Neural cell (in vitro differentiated cells): ENCODE measurements around the gene TMEM192. TPM values are rescaled to one million over a fixed set of nuclear protein-coding genes. Genes with fewer than 3 reads are reported as not detected.

ENCODE experiments used
- H2AFZ ChIP-seq: fragments of 200-600, 300-800 bp; sonication (generic), shearing (Covaris generic); 2 replicates; pipeline ENCODE4 v1.6.0; 2014; ENCODE audit warnings: low read depth, mild to moderate bottlenecking, antibody characterized with exemption, low read length, moderate library complexity
- H3F3A ChIP-seq: fragments of 200-600 bp; shearing (Covaris generic); 2 replicates; pipeline ENCODE4 v1.6.1; 2016; ENCODE audit warnings: mild to moderate bottlenecking, moderate library complexity, mixed read lengths, antibody characterized with exemption, low read length; ENCODE audit not compliant: insufficient read depth, poor library complexity, severe bottlenecking
- H3K27ac ChIP-seq: fragments of 200-600, 300-800 bp; sonication (generic), shearing (Covaris generic); 2 replicates; pipeline ENCODE4 v1.5.1; 2014; ENCODE audit warnings: mild to moderate bottlenecking, low read length, moderate library complexity
- H3K27me3 ChIP-seq: fragments of 300-800, 200-600 bp; sonication (generic), shearing (Covaris generic); 2 replicates; pipeline ENCODE4 v1.6.0; 2014; ENCODE audit warnings: mild to moderate bottlenecking, low read depth, low read length, moderate library complexity; ENCODE audit not compliant: insufficient read depth
- H3K36me3 ChIP-seq: fragments of 300-800, 200-600 bp; sonication (generic), shearing (Covaris generic); 2 replicates; pipeline ENCODE4 v1.5.1; 2014; ENCODE audit warnings: mild to moderate bottlenecking, antibody characterized with exemption, low read length, moderate library complexity; ENCODE audit not compliant: insufficient read depth
- H3K4me2 ChIP-seq: fragments of 300-800, 200-600 bp; sonication (generic), shearing (Covaris generic); 2 replicates; pipeline ENCODE4 v1.6.0; 2014; ENCODE audit warnings: mild to moderate bottlenecking, low read length
- H3K4me3 ChIP-seq: fragments of 300-800, 200-600 bp; sonication (generic), shearing (Covaris generic); 2 replicates; pipeline ENCODE4 v1.5.1; 2014; ENCODE audit warnings: mild to moderate bottlenecking, low read length, moderate library complexity
- H3K79me2 ChIP-seq: fragments of 200-600 bp; shearing (Covaris generic); replicated peaks from 2 replicates; pipeline ENCODE4 v1.6.0; 2014; ENCODE audit warnings: mild to moderate bottlenecking, low read length, moderate library complexity; ENCODE audit not compliant: insufficient read depth
- H3K9ac ChIP-seq: fragments of 300-800, 200-600 bp; sonication (generic), shearing (Covaris generic); 2 replicates; pipeline ENCODE4 v1.6.1; 2016; ENCODE audit warnings: mild to moderate bottlenecking, low read length, mixed read lengths
- H3K9me2 ChIP-seq: fragments of 200-600 bp; shearing (Covaris generic); 2 replicates; pipeline ENCODE4 v1.6.1; 2016; ENCODE audit warnings: mild to moderate bottlenecking, low read length, mixed read lengths; ENCODE audit not compliant: insufficient read depth
- H3K9me3 ChIP-seq: fragments of 200-600, 300-800 bp; sonication (generic), shearing (Covaris generic); 2 replicates; pipeline ENCODE4 v1.6.1; 2016; ENCODE audit warnings: mild to moderate bottlenecking, mixed run types, low read length, moderate library complexity, mixed read lengths
- H4K20me1 ChIP-seq: fragments of 200-600 bp; shearing (Covaris generic); 2 replicates; pipeline ENCODE4 v1.6.1; 2016; ENCODE audit warnings: mild to moderate bottlenecking, mixed run types; ENCODE audit not compliant: insufficient read depth
- CTCF ChIP-seq: fragments of 450-650 bp; IDR thresholded peaks from 2 replicates; pipeline ENCODE4 v1.5.1; 2014; ENCODE audit warnings: antibody characterized with exemption, mild to moderate bottlenecking, moderate library complexity; ENCODE audit not compliant: poor library complexity, severe bottlenecking
- EP300 ChIP-seq: fragments of 450-650 bp; conservative IDR thresholded peaks from 2 replicates; pipeline ENCODE4 v1.6.1; 2014; ENCODE audit warnings: antibody characterized with exemption, mild to moderate bottlenecking, moderate library complexity; ENCODE audit not compliant: poor library complexity, severe bottlenecking
- EZH2 ChIP-seq: fragments of 200-600, 300-800 bp; shearing (Covaris generic), sonication (generic); IDR thresholded peaks from 2 replicates; pipeline ENCODE4 v1.6.1; 2014; ENCODE audit warnings: antibody characterized with exemption, low read length, borderline replicate concordance, mild to moderate bottlenecking; ENCODE audit not compliant: insufficient read depth, poor library complexity, severe bottlenecking
- MXI1 ChIP-seq: fragments of 450-650 bp; conservative IDR thresholded peaks from 2 replicates; pipeline ENCODE4 v1.6.1; 2014; ENCODE audit warnings: antibody characterized with exemption, mild to moderate bottlenecking; ENCODE audit not compliant: poor library complexity, severe bottlenecking
- POLR2AphosphoS5 ChIP-seq: IDR thresholded peaks from 2 replicates; pipeline ENCODE4 v1.6.1; 2012
- RAD21 ChIP-seq: fragments of 450-650 bp; conservative IDR thresholded peaks from 2 replicates; pipeline ENCODE4 v1.6.1; 2014; ENCODE audit warnings: antibody characterized with exemption, mild to moderate bottlenecking, moderate library complexity
- REST ChIP-seq: IDR thresholded peaks from 2 replicates; pipeline ENCODE4 v1.6.1; 2012; ENCODE audit warnings: borderline replicate concordance
- SMC3 ChIP-seq: fragments of 450-650 bp; conservative IDR thresholded peaks from 2 replicates; pipeline ENCODE4 v1.6.1; 2014; ENCODE audit warnings: antibody characterized with exemption, mild to moderate bottlenecking, moderate library complexity; ENCODE audit not compliant: poor library complexity
- TAF1 ChIP-seq: IDR thresholded peaks from 2 replicates; pipeline ENCODE4 v1.6.1; 2012; ENCODE audit warnings: low read depth
- polyA plus RNA-seq: library from polyadenylated mRNA; depleted of rRNA; stranded (reverse); fragments of >200 nt; gene quantifications from 2 replicates; pipeline ENCODE4 v1.2.3, GENCODE V29; 2014

The TMEM192 gene
- polyA plus RNA-seq, 1 donor from 2014 or later: 10.5 TPM

GRCh38 chr4:165060938-165061337, 51.7 kb downstream of the TMEM192 start:
- H3K79me2 ChIP-seq: no peaks in the 10 kb centered on the region
- no peak overlapping the region for H3K4me3 ChIP-seq
- H3K9ac ChIP-seq: no peak overlapping the region
- H4K20me1 ChIP-seq: no peaks in the 10 kb centered on the region
- no peak overlapping the region for H2AFZ ChIP-seq
- no peaks in the 10 kb centered on the region for H3K9me3 ChIP-seq
- H3K27ac ChIP-seq: no peak overlapping the region
- TF ChIP-seq REST (no peak), MXI1 (no peak), POLR2AphosphoS5 (no peak), SMC3 (no peak)
- no peaks in the 10 kb centered on the region for H3K9me2 ChIP-seq
- H3K36me3 ChIP-seq: no peaks in the 10 kb centered on the region
- H3K27me3 ChIP-seq: no peaks in the 10 kb centered on the region
- no peaks in the 10 kb centered on the region for H3F3A ChIP-seq
- H3K4me2 ChIP-seq: no peak overlapping the region

- Histone ChIP-seq H3K79me2 (no peaks in the 10 kb centered on the region), H3K27me3 (no peaks in the 10 kb centered on the region), H4K20me1 (no peaks in the 10 kb centered on the region), H3K9me3 (no peaks in the 10 kb centered on the region), H3F3A (no peaks in the 10 kb centered on the region), H3K36me3 (no peaks in the 10 kb centered on the region), H3K9ac (no peak overlapping the region), H3K9me2 (no peaks in the 10 kb centered on the region), H3K27ac (no peak overlapping the region), H3K4me3 (no peak overlapping the region), H3K4me2 (no peak overlapping the region), H2AFZ (no peak overlapping the region)
- TF ChIP-seq TAF1 (no peak), POLR2AphosphoS5 (no peak)
These were observed 53.3 kb downstream of the TMEM192 start for GRCh38 chr4:165059386-165059785.

- Histone ChIP-seq H3K4me3 (no peak overlapping the region), H3K9me3 (no peaks in the 10 kb centered on the region), H3K27me3 (no peaks in the 10 kb centered on the region), H3K36me3 (no peaks in the 10 kb centered on the region), H3K9ac (no peak overlapping the region), H2AFZ (no peak overlapping the region), H3K9me2 (no peaks in the 10 kb centered on the region), H3K4me2 (no peak overlapping the region), H3F3A (no peaks in the 10 kb centered on the region), H3K79me2 (no peaks in the 10 kb centered on the region), H4K20me1 (no peaks in the 10 kb centered on the region), H3K27ac (no peak overlapping the region)
- TF ChIP-seq REST: no peak
- no peak for TF ChIP-seq CTCF
- TF ChIP-seq EZH2: no peak
- no peak for TF ChIP-seq EP300
- no peak for TF ChIP-seq TAF1
- no peak for TF ChIP-seq MXI1
- TF ChIP-seq RAD21: no peak
- TF ChIP-seq POLR2AphosphoS5: no peak
- TF ChIP-seq SMC3: no peak
These were observed 54.0 kb downstream of the TMEM192 start for GRCh38 chr4:165058666-165059065.
